ENCODE data around the gene CYP2C8.

GRCh38 chr10:95116869-95117269 lies 47.6 kb upstream of the CYP2C8 start:
- TF ChIP-seq, protein P1, sequence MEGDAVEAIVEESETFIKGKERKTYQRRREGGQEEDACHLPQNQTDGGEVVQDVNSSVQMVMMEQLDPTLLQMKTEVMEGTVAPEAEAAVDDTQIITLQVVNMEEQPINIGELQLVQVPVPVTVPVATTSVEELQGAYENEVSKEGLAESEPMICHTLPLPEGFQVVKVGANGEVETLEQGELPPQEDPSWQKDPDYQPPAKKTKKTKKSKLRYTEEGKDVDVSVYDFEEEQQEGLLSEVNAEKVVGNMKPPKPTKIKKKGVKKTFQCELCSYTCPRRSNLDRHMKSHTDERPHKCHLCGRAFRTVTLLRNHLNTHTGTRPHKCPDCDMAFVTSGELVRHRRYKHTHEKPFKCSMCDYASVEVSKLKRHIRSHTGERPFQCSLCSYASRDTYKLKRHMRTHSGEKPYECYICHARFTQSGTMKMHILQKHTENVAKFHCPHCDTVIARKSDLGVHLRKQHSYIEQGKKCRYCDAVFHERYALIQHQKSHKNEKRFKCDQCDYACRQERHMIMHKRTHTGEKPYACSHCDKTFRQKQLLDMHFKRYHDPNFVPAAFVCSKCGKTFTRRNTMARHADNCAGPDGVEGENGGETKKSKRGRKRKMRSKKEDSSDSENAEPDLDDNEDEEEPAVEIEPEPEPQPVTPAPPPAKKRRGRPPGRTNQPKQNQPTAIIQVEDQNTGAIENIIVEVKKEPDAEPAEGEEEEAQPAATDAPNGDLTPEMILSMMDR (IDR thresholded peaks at IDR 0.05), result no peak
- no peak for TF ChIP-seq POLR2A (IDR thresholded peaks at IDR 0.05)
